Calu3 (cell line): ENCODE data around the gene CD40LG. TPM values are rescaled to one million over a fixed set of nuclear protein-coding genes. Genes with fewer than 3 reads are reported as not detected.

Source experiments
- BruUV-seq: library from RNA; stranded (reverse); fragments of 400-500 nt; replicated peaks from 2 replicates; lab custom pipeline; 2021; lab: Mats Ljungman, UMichigan
- CTCF ChIA-PET: fragments of 300-600 bp; sonication (Branson Sonifier 250); formaldehyde crosslinking; loops from one replicate; lab custom pipeline; 2022; ENCODE audit warnings: antibody characterized with exemption; lab: Charles Lee
- DNase-seq: peaks from one replicate; pipeline ENCODE4 v3.0.0; 2022
- H3K27ac Mint-ChIP-seq: one replicate; pipeline ENCODE4 v1.8.0; 2022; ENCODE audit warnings: mixed read lengths; ENCODE audit not compliant: unreplicated experiment
- H3K27me3 Mint-ChIP-seq: one replicate; pipeline ENCODE4 v1.8.0; 2022; ENCODE audit warnings: mixed read lengths; ENCODE audit not compliant: unreplicated experiment
- H3K36me3 Mint-ChIP-seq: one replicate; pipeline ENCODE4 v1.8.0; 2022; ENCODE audit warnings: mild to moderate bottlenecking, moderate library complexity, mixed read lengths; ENCODE audit not compliant: insufficient read depth, unreplicated experiment
- H3K4me1 Mint-ChIP-seq: one replicate; pipeline ENCODE4 v1.8.0; 2022; ENCODE audit warnings: mild to moderate bottlenecking, low read depth, mixed read lengths; ENCODE audit not compliant: unreplicated experiment
- H3K4me3 Mint-ChIP-seq: one replicate; pipeline ENCODE4 v1.8.0; 2022; ENCODE audit warnings: mild to moderate bottlenecking, low read depth, moderate library complexity, mixed read lengths; ENCODE audit not compliant: unreplicated experiment
- H3K9me3 Mint-ChIP-seq: one replicate; pipeline ENCODE4 v1.8.0; 2022; ENCODE audit warnings: low read depth, mixed read lengths; ENCODE audit not compliant: unreplicated experiment
- CTCF ChIP-seq: fragments of 200-600 bp; IDR thresholded peaks from one replicate; pipeline ENCODE4 v1.8.0; 2022; ENCODE audit warnings: antibody characterized with exemption; ENCODE audit not compliant: unreplicated experiment
- intact Hi-C: fragments of 100-400 bp; cut with micrococcal nuclease; formaldehyde crosslinking; loops from one replicate; pipeline ENCODE4 v1.10.0; 2022; ENCODE audit not compliant: unreplicated experiment
- total RNA-seq: library from RNA; stranded (reverse); gene quantifications from 2 replicates; pipeline ENCODE4 v1.2.3, GENCODE V29; 2022

The CD40LG gene
- total RNA-seq, 1 experiment from 2014 or later: not detected

DNA sequence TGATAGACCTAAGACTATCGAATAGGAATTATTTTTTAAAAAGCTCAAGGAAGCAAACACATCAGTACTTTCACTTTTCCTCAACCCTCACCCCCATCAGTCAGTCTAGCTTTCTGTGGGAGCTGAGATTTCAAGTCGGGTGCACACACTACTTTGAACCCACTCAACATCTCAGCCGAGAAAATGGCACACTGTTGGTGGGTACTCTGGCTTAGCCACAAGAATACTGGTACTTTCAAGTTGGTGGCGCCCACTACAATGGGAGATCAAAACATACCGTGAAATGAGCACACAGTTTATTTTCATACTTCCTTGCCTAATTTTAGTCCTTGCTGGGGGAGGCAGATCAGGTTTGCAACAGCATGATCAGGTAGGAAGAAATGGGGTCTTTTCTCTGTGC, 10.2 kb downstream of the CD40LG start:
- Mint-ChIP-seq H3K9me3 (no peaks in the 10 kb centered on the region), H3K27ac (no peak overlapping the region), H3K4me3 (no peak overlapping the region), H3K27me3 (peaks cover 69% of the 10 kb centered on the region), H3K4me1 (no peaks in the 10 kb centered on the region), H3K36me3 (no peaks in the 10 kb centered on the region)
- DNase-seq: no peak
- no peak for TF ChIP-seq CTCF
- intact Hi-C loops: no loop called here
- BruUV-seq: no TSS peak
- CTCF ChIA-PET: no interaction called here

- H3K36me3 Mint-ChIP-seq: no peaks in the 10 kb centered on the region
- H3K4me3 Mint-ChIP-seq: no peak overlapping the region
- no TSS peak for BruUV-seq
- DNase-seq: no peak
- CTCF ChIA-PET: no interaction called here
- no peak overlapping the region for H3K27ac Mint-ChIP-seq
- H3K9me3 Mint-ChIP-seq: peaks cover 4% of the 10 kb centered on the region
- TF ChIP-seq CTCF: no peak
- no peaks in the 10 kb centered on the region for H3K4me1 Mint-ChIP-seq
- intact Hi-C loops: no loop called here
- peaks cover 69% of the 10 kb centered on the region for H3K27me3 Mint-ChIP-seq
Measured at GRCh38 chrX:136659174-136659573, 11.2 kb downstream of the CD40LG start.

DNA sequence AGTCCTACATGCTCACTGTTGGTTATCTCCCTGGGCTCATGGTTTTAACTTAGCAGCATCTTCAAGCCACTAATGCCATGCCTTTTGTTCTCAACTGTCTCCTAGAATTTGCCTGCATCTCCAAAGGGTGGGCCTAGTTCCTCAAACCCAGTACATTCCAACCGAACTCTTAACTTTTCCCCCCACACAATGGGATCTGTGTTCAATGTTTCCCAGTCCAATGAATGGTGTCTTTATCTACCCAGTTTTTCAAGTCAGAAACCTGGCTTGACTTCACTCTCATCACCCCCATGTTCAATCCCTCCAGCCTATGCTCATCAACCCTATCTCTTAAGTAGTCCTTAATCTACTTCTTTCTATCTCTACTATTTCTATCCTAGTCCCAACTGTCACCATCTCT, 12.9 kb downstream of the CD40LG start:
- TF ChIP-seq CTCF: no peak
- Mint-ChIP-seq H3K27ac (no peak overlapping the region), H3K4me3 (no peak overlapping the region), H3K9me3 (peaks cover 4% of the 10 kb centered on the region), H3K27me3 (peaks cover 53% of the 10 kb centered on the region), H3K4me1 (no peaks in the 10 kb centered on the region), H3K36me3 (no peaks in the 10 kb centered on the region)
- no peak for DNase-seq
- CTCF ChIA-PET: no interaction called here
- intact Hi-C loops: no loop called here
- BruUV-seq: no TSS peak

DNA sequence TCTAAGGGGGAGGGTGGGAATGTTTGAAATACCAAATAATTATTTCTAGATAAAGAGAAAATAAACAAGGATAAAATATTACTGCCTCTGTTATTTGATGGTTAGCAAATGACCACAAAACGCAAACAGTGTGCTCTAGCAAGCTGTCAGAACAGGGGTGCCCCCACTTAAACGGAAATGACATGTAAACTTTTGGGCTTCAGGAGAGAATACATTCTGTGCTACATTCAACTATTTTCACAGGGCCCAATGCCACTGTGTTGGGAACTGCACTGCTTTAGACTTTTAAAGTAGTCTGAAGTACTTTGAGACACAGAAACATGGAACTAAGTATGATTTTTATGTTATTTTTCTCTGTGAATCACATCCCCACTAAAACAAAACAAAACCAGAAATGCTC, 14.1 kb downstream of the CD40LG start:
- TF ChIP-seq CTCF: no peak
- Mint-ChIP-seq H3K9me3 (peaks cover 4% of the 10 kb centered on the region), H3K27ac (no peak overlapping the region), H3K4me3 (no peak overlapping the region), H3K27me3 (peaks cover 46% of the 10 kb centered on the region), H3K36me3 (no peaks in the 10 kb centered on the region), H3K4me1 (no peaks in the 10 kb centered on the region)
- DNase-seq: no peak
- intact Hi-C loops: no loop called here
- CTCF ChIA-PET: no interaction called here
- no TSS peak for BruUV-seq
